ENCODE results near the gene MAGEA2.
"Not testable (repeated sequence)": the region's sequence is repeated elsewhere in the genome, so short reads cannot be mapped to it uniquely, and the experiment has no call there.

Gene MAGEA2

GRCh38 chrX:152753686-152754650 lies at the start of gene MAGEA2:
Gene MAGEA2, minus strand, starts transcription at chrX:152753842. Its CDS starts 2,479 bp downstream, at chrX:152751363.
- DNase-seq: not testable (repeated sequence)

DNA sequence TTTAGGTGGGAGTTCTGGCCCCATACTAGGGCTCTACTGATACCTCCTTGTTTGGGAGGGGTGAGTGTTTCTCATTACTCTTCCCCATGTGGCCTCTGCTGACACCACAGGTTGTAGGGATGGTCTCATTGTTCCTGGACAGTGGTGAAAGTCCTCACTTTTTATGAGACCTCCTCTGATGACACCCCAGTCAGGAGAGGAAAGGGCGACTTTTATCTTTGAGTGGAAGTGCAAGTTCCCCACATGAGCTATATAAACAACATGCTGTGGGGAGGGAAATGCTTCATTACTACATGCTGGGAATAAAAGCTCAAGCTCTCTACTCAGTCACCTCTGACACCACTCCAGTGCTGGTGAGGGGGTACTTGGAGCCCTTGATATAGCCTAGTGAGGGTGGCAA lies 45.3 kb upstream of the MAGEA2 start:
- no peak for DNase-seq

- DNase-seq: not testable (repeated sequence)
Observed at GRCh38 chrX:152787062-152787461, 33.4 kb upstream of the MAGEA2 start.

DNA sequence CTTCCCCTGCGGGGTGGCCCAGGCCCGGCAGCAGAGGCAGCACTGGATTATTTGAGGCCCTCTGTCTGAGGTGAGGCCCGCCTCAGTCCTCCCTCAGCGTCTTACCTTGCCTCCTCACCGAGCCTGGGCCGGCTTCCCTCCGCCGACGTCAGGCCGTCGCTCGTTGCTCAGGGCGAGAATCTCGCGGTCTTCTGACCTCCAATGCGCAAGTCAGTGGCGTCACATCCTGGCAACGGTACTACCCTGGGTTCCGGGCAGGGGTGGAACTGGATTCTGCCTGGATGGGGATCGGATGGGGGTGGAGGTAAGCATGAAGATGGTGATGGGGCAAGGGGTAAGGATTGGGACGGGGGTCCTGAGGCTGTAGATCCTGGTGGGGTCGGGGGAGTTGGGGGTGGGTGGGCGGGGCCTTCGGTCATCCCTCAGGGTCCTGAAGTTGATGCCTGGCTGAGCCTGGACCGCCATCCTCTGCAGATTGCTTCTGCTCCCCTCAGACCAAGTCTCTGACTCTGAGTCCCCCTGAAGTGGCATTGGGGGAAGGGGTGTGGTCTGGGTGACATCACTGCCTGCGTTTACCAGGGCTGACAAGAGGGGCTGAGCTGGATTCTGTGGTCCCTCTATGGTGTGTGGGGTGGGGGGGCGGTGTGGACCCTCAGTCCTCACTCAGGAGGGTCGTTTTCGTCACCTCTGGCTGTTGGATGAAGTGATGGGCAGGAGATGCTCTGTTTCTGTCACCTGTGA lies 16.1 kb upstream of the MAGEA2 start, which contains the start of gene MAGEA6:
MAGEA6 (minus strand) TSS at position 141 of the 741 bp plus-strand sequence. CDS start 2,039 bp downstream, outside the sequence.
- DNase-seq: not testable (repeated sequence)

- DNase-seq: not testable (repeated sequence)
Observed at GRCh38 chrX:152766562-152766961, 12.9 kb upstream of the MAGEA2 start.

DNA sequence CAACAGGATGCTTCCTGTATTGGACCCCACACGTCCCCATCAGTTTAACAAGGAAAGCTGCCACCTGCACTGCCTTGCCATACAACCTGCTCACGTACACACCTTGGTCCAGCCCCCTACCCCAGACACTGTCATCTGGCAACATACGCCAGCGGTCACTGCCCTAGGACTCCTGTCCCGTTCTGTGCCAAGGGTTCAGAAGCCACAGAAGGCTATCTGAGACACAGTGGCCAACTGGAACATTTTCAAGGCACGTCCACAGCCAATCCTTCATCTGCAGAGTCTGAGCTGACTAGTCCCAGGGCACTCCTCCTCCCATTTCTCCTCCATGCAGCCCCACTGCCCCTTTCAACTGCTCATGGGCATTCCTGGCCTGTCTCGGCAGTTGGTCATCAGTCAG lies 7.9 kb upstream of the MAGEA2 start:
- DNase-seq: not testable (repeated sequence)

- not testable (repeated sequence) for DNase-seq
Observed at GRCh38 chrX:152759544-152759943, 5.9 kb upstream of the MAGEA2 start.

DNA sequence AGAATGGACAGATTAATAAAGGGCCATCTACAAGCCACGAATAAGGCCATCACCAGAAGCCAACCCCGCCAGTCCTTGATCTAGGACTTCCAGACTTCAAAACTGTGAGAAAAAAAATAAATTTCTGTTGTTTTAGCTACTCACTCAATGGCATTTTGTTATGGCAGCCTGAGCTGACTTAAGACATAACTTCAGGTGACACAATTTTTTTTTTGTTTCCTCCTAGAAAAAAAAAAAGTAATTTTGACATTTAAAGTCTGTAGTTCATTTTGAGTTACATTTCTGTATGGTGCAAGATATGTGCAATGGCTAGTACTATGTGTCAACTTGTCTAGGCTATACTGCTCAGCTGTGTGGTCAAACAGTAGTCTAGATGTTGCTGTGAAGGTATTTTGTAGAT lies 5.3 kb upstream of the MAGEA2 start, which contains the start of gene CSAG3:
CSAG3 (plus strand) TSS at position 301 of the 400 bp plus-strand sequence.
- not testable (repeated sequence) for DNase-seq

DNA sequence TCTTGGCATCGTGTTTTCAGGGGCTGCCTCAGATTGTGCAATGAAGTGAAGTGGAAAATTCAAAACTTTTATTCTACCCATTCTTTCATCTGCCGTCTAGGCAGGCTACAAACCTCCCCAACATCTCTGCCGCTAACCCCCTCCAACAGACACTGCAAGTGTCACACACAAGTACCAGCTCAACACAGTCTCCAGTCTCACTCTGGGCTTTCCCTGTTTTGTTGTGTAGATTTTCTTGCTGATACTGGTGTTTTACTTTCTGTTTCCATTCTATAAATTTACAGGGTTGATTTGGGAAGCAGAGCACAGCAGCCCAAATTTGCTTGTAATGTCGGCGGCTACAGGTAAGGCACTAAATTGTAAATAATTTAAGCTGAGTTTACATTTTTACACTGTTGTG lies 1.2 kb upstream of the MAGEA2 start:
- DNase-seq: not testable (repeated sequence)

GRCh38 chrX:152738560-152738959 lies 15.1 kb downstream of the MAGEA2 start:
- DNase-seq: no peak

GRCh38 chrX:152736528-152736927 lies 17.1 kb downstream of the MAGEA2 start:
- not testable (repeated sequence) for DNase-seq

DNA sequence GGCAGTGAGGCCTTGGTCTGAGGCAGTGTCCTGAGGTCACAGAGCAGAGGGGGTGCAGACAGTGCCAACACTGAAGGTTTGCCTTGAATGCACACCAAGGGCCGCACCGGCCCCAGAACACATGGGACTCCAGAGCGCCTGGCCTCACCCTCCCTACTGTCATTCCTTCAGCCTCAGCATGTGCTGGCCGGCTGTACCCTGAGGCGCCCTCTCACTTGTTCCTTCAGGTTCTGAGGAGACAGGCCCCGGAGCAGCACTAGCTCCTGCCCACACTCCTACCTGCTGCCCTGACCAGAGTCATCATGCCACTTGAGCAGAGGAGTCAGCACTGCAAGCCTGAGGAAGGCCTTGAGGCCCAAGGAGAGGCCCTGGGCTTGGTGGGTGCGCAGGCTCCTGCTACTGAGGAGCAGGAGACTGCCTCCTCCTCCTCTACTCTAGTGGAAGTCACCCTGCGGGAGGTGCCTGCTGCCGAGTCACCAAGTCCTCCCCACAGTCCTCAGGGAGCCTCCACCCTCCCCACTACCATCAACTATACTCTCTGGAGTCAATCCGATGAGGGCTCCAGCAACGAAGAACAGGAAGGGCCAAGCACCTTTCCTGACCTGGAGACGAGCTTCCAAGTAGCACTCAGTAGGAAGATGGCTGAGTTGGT lies 17.7 kb downstream of the MAGEA2 start:
- DNase-seq: no peak

DNA sequence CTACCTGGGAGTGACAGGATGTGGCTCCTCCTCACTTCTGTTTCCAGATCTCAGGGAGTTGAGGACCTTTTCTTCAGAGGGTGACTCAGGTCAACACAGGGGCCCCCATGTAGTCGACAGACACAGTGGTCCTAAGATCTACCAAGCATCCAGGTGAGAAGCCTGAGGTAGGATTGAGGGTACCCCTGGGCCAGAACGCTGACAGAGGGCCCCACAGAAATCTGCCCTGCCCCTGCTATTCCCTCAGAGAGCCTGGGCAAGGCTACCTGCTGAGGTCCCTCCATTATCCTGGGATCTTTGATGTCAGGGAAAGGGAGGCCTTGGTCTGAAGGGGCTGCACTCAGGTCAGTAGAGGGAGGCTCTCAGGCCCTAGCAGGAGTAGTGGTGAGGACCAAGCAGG lies 18.5 kb downstream of the MAGEA2 start:
- DNase-seq: no peak

DNA sequence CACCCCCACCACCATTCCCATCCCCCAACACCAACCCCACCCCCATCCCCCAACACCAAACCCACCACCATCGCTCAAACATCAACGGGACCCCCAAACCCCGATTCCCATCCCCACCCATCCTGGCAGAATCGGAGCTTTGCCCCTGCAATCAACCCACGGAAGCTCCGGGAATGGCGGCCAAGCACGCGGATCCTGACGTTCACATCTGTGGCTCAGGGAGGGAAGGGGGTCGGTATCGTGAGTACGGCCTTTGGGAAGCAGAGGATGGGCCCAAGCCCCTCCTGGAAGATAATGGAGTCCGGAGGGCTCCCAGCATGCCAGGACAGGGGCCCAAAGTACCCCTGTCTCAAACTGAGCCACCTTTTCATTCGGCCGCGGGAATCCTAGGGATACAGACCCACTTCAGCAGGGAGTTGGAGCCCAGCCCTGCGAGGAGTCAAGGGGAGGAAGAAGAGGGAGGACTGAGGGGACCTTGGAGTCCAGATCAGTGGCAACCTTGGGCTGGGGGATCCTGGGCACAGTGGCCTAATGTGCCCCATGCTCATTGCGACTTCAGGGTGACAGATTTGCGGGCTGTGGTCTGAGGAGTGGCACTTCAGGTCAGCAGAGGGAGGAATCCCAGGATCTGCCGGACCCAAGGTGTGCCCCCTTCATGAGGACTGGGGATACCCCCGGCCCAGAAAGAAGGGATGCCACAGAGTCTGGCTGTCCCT lies 19.3 kb downstream of the MAGEA2 start:
- DNase-seq: not testable (repeated sequence)

DNA sequence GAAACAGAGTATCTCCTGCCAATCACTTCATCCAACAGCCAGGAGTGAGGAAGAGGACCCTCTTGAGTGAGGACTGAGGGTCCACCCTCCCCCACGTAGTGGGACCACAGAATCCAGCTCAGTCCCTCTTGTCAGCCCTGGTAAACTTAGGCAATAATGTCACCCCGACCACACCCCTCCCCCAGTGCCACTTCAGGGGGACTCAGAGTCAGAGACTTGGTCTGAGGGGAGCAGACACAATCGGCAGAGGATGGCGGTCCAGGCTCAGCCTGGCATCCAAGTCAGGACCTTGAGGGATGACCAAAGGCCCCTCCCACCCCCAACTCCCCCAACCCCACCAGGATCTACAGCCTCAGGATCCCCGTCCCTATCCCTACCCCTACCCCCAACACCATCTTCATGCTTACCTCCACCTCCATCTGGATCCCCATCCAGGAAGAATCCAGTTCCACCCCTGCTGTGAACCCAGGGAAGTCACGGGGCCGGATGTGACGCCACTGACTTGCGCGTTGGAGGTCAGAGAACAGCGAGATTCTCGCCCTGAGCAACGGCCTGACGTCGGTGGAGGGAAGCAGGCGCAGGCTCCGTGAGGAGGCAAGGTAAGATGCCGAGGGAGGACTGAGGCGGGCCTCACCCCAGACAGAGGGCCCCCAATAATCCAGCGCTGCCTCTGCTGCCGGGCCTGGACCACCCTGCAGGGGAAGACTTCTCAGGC lies 20.2 kb downstream of the MAGEA2 start, which contains the start of the genes CSAG1 and MAGEA12:
CSAG1 (minus strand) TSS at position 461 of the 715 bp plus-strand sequence. CDS start 1,261 bp downstream, outside the sequence.
MAGEA12 (plus strand) TSS at position 497 of the 715 bp plus-strand sequence. CDS start 2,405 bp downstream, outside the sequence.
- no peak for DNase-seq

- DNase-seq: no peak
Observed at GRCh38 chrX:152725409-152725808, 28.2 kb downstream of the MAGEA2 start.

GRCh38 chrX:152713815-152714787 lies 39.5 kb downstream of the MAGEA2 start, which contains the start of gene MAGEA2B:
Gene MAGEA2B, plus strand, starts transcription at chrX:152714628. Its CDS starts 2,479 bp downstream, at chrX:152717107.
- DNase-seq: not testable (repeated sequence)

GRCh38 chrX:152713195-152713594 lies 40.4 kb downstream of the MAGEA2 start:
- DNase-seq: not testable (repeated sequence)

- not testable (repeated sequence) for DNase-seq
Observed at GRCh38 chrX:152709173-152709572, 44.5 kb downstream of the MAGEA2 start, which contains the start of gene CSAG2. Gene CSAG2, minus strand, starts transcription at chrX:152709273. Its CDS starts 161 bp downstream, at chrX:152709112.

All from retina (tissue), 1 donor.